LNCAP (cell line): ENCODE data around the gene ULBP2.

ENCODE experiments used
- CTCF ChIP-seq: fragments of 450-650 bp; IDR thresholded peaks from 2 replicates; pipeline ENCODE4 v1.5.1; 2017; ENCODE audit warnings: mild to moderate bottlenecking

Gene ULBP2

GRCh38 chr6:149991838-149992237 is 50.0 kb downstream of the ULBP2 start:
- TF ChIP-seq CTCF = no peak

GRCh38 chr6:149995235-149995750 is 53.5 kb downstream of the ULBP2 start:
- TF ChIP-seq CTCF = no peak

GRCh38 chr6:149995971-149996370 is 54.2 kb downstream of the ULBP2 start:
- no peak for TF ChIP-seq CTCF
